IMR-90 (cell line): ENCODE data around the gene GADL1. TPM values are rescaled to one million over a fixed set of nuclear protein-coding genes. Genes with fewer than 3 reads are reported as not detected.

ENCODE experiments used
- ATAC-seq: fragments of 200-7000 bp; cut with Tn5 transposase; 2 replicates; pipeline ENCODE4 v1.9.1; 2020; ENCODE audit warnings: low read depth, mild to moderate bottlenecking, moderate library complexity
- BruUV-seq: library from RNA; stranded (reverse); fragments of 400-500 nt; replicated peaks from 2 replicates; lab custom pipeline; 2021; lab: Mats Ljungman, UMichigan
- CTCF ChIA-PET: fragments of 300-600 bp; formaldehyde crosslinking; extraction: SDS; loops from one replicate; lab custom pipeline; 2021; ENCODE audit warnings: antibody characterized with exemption; lab: Yijun Ruan, JAX
- POLR2A ChIA-PET: fragments of 300-600 bp; sonication (Branson Sonifier 250); formaldehyde crosslinking; loops from one replicate; lab custom pipeline; 2022; ENCODE audit warnings: antibody characterized with exemption; ENCODE audit not compliant: unreplicated experiment; lab: Charles Lee
- DNase-seq: peaks from one replicate; pipeline ENCODE4 v3.0.0; 2013
- H2AFZ ChIP-seq: replicated peaks from 2 replicates; pipeline ENCODE3; 2013; ENCODE audit warnings: low read length, mild to moderate bottlenecking; ENCODE audit not compliant: poor library complexity
- H2AK5ac ChIP-seq: 2 replicates; pipeline ENCODE4 v1.6.1; 2013; ENCODE audit warnings: low read depth, low read length, inconsistent platforms
- H2AK9ac ChIP-seq: replicated peaks from 2 replicates; pipeline ENCODE3; 2013; ENCODE audit warnings: mild to moderate bottlenecking, low read depth, low read length, moderate library complexity; ENCODE audit not compliant: poor library complexity
- H2BK120ac ChIP-seq: 2 replicates; pipeline ENCODE4 v1.6.1; 2013; ENCODE audit warnings: low read depth, low read length, inconsistent platforms
- H2BK15ac ChIP-seq: 3 replicates; pipeline ENCODE4 v1.6.1; 2013; ENCODE audit warnings: low read depth, low read length, inconsistent platforms
- H2BK20ac ChIP-seq: 2 replicates; pipeline ENCODE4 v1.6.1; 2013; ENCODE audit warnings: low read depth, mild to moderate bottlenecking, inconsistent platforms, low read length, moderate library complexity
- H2BK5ac ChIP-seq: 2 replicates; pipeline ENCODE4 v1.6.1; 2013; ENCODE audit warnings: mild to moderate bottlenecking, low read depth, low read length, inconsistent platforms; ENCODE audit not compliant: poor library complexity, severe bottlenecking
- H3K14ac ChIP-seq: replicated peaks from 2 replicates; pipeline ENCODE4 v1.6.1; 2013; ENCODE audit warnings: low read depth, low read length, inconsistent platforms
- H3K18ac ChIP-seq: 2 replicates; pipeline ENCODE4 v1.6.1; 2013; ENCODE audit warnings: low read depth, low read length, control low read depth
- H3K23ac ChIP-seq: 2 replicates; pipeline ENCODE4 v1.6.1; 2013; ENCODE audit warnings: low read depth, low read length, inconsistent platforms
- H3K27ac ChIP-seq: 2 replicates; pipeline ENCODE4 v1.5.1; 2013; ENCODE audit warnings: mild to moderate bottlenecking, control low read depth, low read length; ENCODE audit not compliant: insufficient read depth
- H3K27me3 ChIP-seq: 2 replicates; pipeline ENCODE4 v1.6.1; 2013; ENCODE audit warnings: low read length; ENCODE audit not compliant: control insufficient read depth, insufficient read depth
- H3K36me3 ChIP-seq: 2 replicates; pipeline ENCODE4 v1.6.1; 2013; ENCODE audit warnings: low read length, mixed read lengths; ENCODE audit not compliant: control insufficient read depth, insufficient read depth
- H3K4ac ChIP-seq: 2 replicates; pipeline ENCODE4 v1.6.1; 2013; ENCODE audit warnings: low read depth, low read length, inconsistent platforms
- H3K4me1 ChIP-seq: 2 replicates; pipeline ENCODE4 v1.6.1; 2013; ENCODE audit warnings: low read length, mixed read lengths; ENCODE audit not compliant: control insufficient read depth, insufficient read depth
- H3K4me2 ChIP-seq: 2 replicates; pipeline ENCODE4 v1.6.1; 2013; ENCODE audit warnings: low read depth, mild to moderate bottlenecking, control low read depth, low read length, moderate library complexity
- H3K4me3 ChIP-seq: 2 replicates; pipeline ENCODE4 v1.5.1; 2013; ENCODE audit warnings: low read depth, mild to moderate bottlenecking, control low read depth, low read length, moderate library complexity; ENCODE audit not compliant: insufficient read depth
- H3K56ac ChIP-seq: 2 replicates; pipeline ENCODE4 v1.6.1; 2013; ENCODE audit warnings: low read length, inconsistent platforms; ENCODE audit not compliant: insufficient read depth; ENCODE audit errors: extremely low read depth
- H3K79me1 ChIP-seq, 2 experiments: 2 replicates each; pipeline ENCODE4 v1.6.1; 2013; ENCODE audit warnings: low read length in 2 of 2, inconsistent platforms in 1 of 2, low read depth in 1 of 2
- H3K9ac ChIP-seq: 2 replicates; pipeline ENCODE4 v1.6.1; 2013; ENCODE audit warnings: low read depth, low read length, control low read depth
- H3K9me1 ChIP-seq: 2 replicates; pipeline ENCODE4 v1.6.1; 2013; ENCODE audit warnings: low read length, inconsistent platforms; ENCODE audit not compliant: insufficient read depth
- H3K9me3 ChIP-seq: 2 replicates; pipeline ENCODE4 v1.6.1; 2013; ENCODE audit warnings: low read length; ENCODE audit not compliant: control insufficient read depth, insufficient read depth
- H4K20me1 ChIP-seq: 2 replicates; pipeline ENCODE4 v1.6.1; 2013; ENCODE audit warnings: low read length, inconsistent platforms; ENCODE audit not compliant: insufficient read depth
- H4K5ac ChIP-seq: 2 replicates; pipeline ENCODE4 v1.6.1; 2013; ENCODE audit warnings: mild to moderate bottlenecking, low read depth, low read length, control low read depth
- H4K8ac ChIP-seq, 2 experiments: 2 replicates each; pipeline ENCODE4 v1.6.1; 2013; ENCODE audit warnings: low read depth in 2 of 2, low read length in 2 of 2, control low read depth in 1 of 2, inconsistent platforms in 1 of 2
- H4K91ac ChIP-seq: 2 replicates; pipeline ENCODE4 v1.6.1; 2013; ENCODE audit warnings: low read depth, low read length, inconsistent platforms; ENCODE audit not compliant: insufficient read depth
- BHLHE40 ChIP-seq: fragments of 150-350 bp; IDR thresholded peaks from 2 replicates; pipeline ENCODE4 v1.6.1; 2016; ENCODE audit warnings: mild to moderate bottlenecking, low read depth, low read length
- MXI1 ChIP-seq: IDR thresholded peaks from 2 replicates; pipeline ENCODE4 v1.6.1; 2012; ENCODE audit warnings: low read depth, mild to moderate bottlenecking, low read length, moderate library complexity, borderline replicate concordance
- NFE2L2 ChIP-seq: fragments of 150-350 bp; IDR thresholded peaks from 2 replicates; pipeline ENCODE4 v1.6.1; 2016; ENCODE audit warnings: low read depth, mild to moderate bottlenecking, low read length
- RFX5 ChIP-seq: IDR thresholded peaks from 2 replicates; pipeline ENCODE4 v1.8.0; 2012; ENCODE audit warnings: low read depth, mild to moderate bottlenecking, low read length, moderate library complexity
- SMC3 ChIP-seq: fragments of 150-350 bp; IDR thresholded peaks from 2 replicates; pipeline ENCODE4 v1.6.1; 2016; ENCODE audit warnings: low read depth, mild to moderate bottlenecking, antibody characterized with exemption, low read length, moderate library complexity
- WGBS, 2 experiments: methylation state at CpG; one replicate each; pipeline versions ENCODE4 v1.1.5 to v1.1.7; 2013; ENCODE audit warnings: missing lambda C conversion rate in 2 of 2; ENCODE audit not compliant: insufficient read length in 1 of 2; ENCODE audit errors: extremely low coverage in 2 of 2; 5-methylcytosine and 5-hydroxymethylcytosine counted together
- dilution Hi-C: fragments of 300-500 bp; cut with HindIII; formaldehyde crosslinking; loops from one replicate; pipeline ENCODE4 v1.14.3; 2018; ENCODE audit warnings: low sequenced_read_pairs; ENCODE audit not compliant: unreplicated experiment
- in situ Hi-C: fragments of 300-500 bp; cut with MboI; formaldehyde crosslinking; loops from 3 replicates; pipeline ENCODE4 v1.14.3; 2019; ENCODE audit warnings: low sequenced_read_pairs, inconsistent platforms, mixed read lengths
- intact Hi-C: fragments of 100-400 bp; cut with micrococcal nuclease; formaldehyde crosslinking; loops from 2 replicates; pipeline ENCODE4 v1.10.0; 2022
- polyA plus RNA-seq, 3 experiments: library from polyadenylated mRNA; depleted of rRNA; stranded (reverse); fragments of >200 nt; gene quantifications; 2 replicates each; pipeline ENCODE4 v1.2.3, GENCODE V29; 2012; ENCODE audit warnings: low replicate concordance in 1 of 3
- total RNA-seq: library from RNA; depleted of rRNA; stranded (reverse); fragments of >200 nt; gene quantifications from 2 replicates; pipeline ENCODE4 v1.2.3, GENCODE V29; 2012
- TF ChIP-seq, protein P1 (sequence below): conservative IDR thresholded peaks from 2 replicates; pipeline ENCODE4 v1.5.1; 2012; ENCODE audit warnings: mild to moderate bottlenecking, low read depth, low read length, improper control_type of control experiment

GADL1 gene
- total and polyA plus RNA-seq, 2 of the 4 experiments (the other 2 are of a cell fraction), result not detected

DNA sequence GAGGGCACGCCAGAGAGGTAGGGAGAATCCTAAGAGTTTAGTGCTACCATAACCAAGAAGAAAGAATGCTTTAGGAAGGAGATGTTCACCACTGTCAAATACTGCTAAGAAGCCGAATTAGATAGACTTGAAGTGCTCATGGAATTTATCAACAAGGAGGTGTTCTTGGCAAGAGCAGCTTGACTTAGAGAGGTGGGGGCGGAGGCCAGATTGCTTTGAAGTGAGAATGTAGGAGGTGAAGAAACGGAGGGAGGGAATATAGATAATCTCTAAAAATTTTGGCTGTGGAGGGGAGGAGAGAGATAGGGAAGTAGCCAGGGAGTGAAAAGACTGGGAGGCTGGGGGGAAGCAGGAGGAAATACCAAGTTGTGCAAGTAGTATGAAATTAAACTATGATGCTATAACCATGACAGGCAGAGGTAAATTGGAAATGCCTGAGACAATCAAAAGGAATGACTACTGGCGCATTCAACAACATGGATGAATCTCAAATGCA, 35.5 kb downstream of the GADL1 start:
- Histone ChIP-seq H3K4me3 (no peak overlapping the region), H3K27me3 (peaks cover 2% of the 10 kb centered on the region; the same call in 1 of the 2 replicates), H3K14ac (no peak overlapping the region), H3K23ac (no peak overlapping the region), H4K8ac (no peak overlapping the region), H3K9me3 (no peaks in the 10 kb centered on the region), H3K4me1 (no peaks in the 10 kb centered on the region), H3K9ac (no peak overlapping the region), H3K56ac (no peak overlapping the region), H4K20me1 (no peaks in the 10 kb centered on the region), H2AFZ (no peak overlapping the region), H2AK5ac (no peak overlapping the region), H3K9me1 (no peaks in the 10 kb centered on the region), H2BK15ac (no peak overlapping the region), H2BK120ac (no peak overlapping the region), H3K18ac (no peak overlapping the region), H3K79me1 (no peaks in the 10 kb centered on the region), H3K27ac (no peak overlapping the region), H3K4me2 (no peak overlapping the region), H3K36me3 (no peaks in the 10 kb centered on the region), H2AK9ac (no peak overlapping the region), H4K91ac (no peak overlapping the region), H2BK20ac (no peak overlapping the region), H2BK5ac (no peak overlapping the region), H3K4ac (no peak overlapping the region), H4K5ac (no peak overlapping the region)
- no TSS peak for BruUV-seq
- TF ChIP-seq RFX5 (no peak), NFE2L2 (no peak), SMC3 (no peak), BHLHE40 (no peak), MXI1 (no peak)
- TF ChIP-seq, protein P1, sequence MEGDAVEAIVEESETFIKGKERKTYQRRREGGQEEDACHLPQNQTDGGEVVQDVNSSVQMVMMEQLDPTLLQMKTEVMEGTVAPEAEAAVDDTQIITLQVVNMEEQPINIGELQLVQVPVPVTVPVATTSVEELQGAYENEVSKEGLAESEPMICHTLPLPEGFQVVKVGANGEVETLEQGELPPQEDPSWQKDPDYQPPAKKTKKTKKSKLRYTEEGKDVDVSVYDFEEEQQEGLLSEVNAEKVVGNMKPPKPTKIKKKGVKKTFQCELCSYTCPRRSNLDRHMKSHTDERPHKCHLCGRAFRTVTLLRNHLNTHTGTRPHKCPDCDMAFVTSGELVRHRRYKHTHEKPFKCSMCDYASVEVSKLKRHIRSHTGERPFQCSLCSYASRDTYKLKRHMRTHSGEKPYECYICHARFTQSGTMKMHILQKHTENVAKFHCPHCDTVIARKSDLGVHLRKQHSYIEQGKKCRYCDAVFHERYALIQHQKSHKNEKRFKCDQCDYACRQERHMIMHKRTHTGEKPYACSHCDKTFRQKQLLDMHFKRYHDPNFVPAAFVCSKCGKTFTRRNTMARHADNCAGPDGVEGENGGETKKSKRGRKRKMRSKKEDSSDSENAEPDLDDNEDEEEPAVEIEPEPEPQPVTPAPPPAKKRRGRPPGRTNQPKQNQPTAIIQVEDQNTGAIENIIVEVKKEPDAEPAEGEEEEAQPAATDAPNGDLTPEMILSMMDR, result no peak
- dilution Hi-C loops, result no loop called here
- ChIA-PET CTCF (interaction anchor here (1.0 kb wide), 1 partner anchor 9 kb away, joined by 3 read pairs; no protein-coding TSS in a partner anchor), POLR2A (no interaction called here)
- intact Hi-C loops, result no loop called here
- ATAC-seq (no peak), DNase-seq (no peak)
- in situ Hi-C loops, result no loop called here
- 67% methylated on average over 1 of the region's 5 CpGs; no CpG with 5 or more reads in 1 of the 2 experiments for WGBS, 2 experiments
